SW480 (cell line): ENCODE data around the gene ATP8B1.

Source experiments
- DNase-seq: peaks from one replicate; pipeline ENCODE4 v3.0.0-alpha.2; 2016; ENCODE audit warnings: low spot score

The ATP8B1 gene

DNA sequence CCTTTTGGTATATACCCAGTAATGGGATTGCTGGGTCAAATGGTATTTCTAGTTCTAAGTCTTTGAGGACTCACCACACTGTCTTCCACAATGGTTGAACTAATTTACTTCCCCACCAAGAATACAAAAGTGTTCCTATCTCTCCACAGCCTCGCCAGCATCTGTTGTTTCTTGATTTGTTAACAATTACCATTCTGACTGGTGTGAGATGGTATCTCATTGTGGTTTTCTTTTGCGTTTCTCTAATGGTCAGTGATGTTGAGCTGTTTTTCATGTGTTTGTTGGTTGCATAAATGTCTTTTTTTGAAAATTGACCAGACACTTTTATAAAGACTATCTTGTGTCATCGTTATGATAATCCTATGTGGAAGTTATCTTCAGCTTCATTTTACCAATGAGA is 16.0 kb upstream of the ATP8B1 start:
- DNase-seq, result no peak

DNA sequence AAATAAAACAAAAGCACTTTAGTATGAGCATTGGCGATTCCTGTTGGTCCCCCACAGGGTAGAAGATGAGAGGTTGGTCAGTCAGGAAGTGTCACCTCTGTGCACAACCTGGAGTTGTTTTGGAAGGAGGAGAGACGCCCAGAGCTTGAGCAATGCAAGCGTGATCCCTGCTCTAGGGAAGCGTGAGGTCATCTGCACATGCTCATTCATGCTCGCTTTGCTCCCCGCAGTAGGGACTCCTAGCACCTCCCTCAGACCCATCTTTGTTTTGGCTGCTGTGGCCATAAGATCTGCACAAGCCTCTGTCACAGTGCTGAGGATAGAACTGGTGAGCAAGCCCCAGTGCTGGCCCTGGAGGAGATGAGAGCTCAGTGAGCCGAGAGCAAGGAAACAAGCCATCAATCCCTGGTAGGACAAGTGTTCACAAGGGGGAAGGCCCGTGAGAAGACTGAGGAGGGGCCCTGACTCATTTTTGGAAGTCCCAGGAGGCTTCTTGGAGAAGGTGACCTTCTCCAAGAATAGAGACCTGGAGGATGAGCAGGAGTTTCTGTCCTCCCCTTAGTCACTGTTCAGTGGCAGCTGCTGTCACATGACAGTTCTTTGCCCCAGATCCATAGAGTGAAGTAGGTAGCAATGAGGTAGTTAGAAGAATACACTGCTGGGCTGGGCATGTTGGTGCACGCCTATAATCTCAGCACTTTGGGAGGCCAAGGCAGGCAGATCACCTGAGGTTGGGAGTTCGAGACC is 13.3 kb upstream of the ATP8B1 start:
- DNase-seq, result no peak

DNA sequence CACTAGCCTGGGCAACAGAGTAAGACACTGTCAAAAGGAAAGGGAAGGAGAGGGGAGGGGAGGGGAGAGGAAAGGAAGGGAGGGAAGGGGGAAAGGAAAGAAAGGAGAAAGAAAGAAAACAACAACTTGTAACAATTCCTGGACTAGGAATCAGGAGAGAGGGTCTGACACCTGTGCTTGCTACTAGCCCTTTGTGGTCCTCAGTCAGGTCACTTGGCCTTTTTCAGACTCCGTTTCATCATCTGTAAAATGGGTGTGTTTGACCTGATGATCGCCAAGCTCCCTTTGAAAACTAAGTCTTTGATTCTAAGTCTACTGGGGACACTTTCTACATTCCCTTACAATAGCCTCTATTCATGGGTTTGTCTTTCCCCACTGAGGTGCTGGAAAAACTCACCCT is 11.4 kb upstream of the ATP8B1 start:
- no peak for DNase-seq

DNA sequence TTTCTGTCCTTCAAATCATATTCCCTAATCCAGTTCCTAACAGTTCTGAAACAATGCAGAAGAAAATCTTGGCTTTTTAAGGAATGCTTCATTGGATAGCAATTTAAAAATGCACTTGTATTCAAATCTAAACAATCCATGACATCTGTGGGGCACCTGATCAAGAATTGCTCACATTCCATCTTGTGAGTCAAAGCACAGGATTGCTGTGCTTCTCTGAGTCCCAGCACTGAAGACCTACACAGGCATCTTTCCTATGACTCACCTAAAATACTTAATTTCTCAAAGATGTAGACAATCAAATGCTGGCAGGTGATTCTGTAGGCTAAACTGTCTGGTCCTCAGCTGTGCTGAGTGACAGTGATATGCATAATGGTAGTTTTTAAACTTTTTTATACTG is 10.1 kb upstream of the ATP8B1 start:
- no peak for DNase-seq

GRCh38 chr18:57812126-57812477 is 9.0 kb upstream of the ATP8B1 start:
- no peak for DNase-seq

DNA sequence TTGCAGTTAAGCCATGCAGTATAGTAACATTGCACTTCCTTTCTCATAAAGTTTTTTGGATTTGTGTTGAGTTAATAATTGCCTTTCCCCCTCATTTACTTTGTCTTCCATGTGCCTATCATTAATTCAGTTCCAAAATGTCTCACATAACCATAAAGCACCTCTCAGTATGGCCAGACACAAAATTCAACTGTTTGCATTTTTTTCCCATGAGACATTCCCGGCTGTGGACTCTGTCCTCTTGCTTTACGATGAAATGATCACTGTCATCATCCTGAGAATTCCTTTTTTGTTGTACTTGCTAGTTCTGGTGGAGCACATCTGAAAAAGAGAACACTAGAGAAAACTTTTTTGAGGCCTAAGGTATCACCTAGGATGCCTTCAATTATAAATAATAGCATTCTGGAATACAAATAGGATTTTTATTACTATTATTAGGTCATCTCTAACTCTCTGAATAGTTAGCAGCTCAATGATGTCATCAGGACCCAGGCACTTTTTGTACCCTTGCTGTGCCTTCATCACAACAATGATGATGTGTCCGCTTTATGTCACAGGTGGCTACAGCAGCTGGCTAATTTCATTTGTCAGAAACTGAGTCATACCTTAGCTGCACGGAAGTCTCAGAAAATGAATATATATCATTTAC is 8.5 kb upstream of the ATP8B1 start:
- DNase-seq, result no peak

DNA sequence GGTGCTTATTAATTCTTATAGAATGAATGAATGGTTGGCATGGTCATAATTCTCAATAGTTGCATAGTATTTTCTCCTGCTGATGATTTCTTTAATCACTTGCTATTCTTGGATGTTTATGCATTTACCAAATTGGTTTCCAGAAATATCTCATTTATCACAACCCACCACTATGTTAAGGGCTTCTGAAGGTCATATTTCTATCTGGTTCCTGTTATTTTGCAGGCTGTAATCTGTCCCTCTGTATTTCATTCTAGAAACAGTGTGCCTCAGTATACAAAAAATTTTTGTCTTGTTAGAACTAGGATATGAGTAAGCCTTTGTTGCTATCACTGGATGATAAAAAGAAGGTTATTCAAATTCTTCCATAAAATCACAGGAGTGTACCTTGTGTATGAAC is 6.1 kb upstream of the ATP8B1 start:
- DNase-seq, result no peak

- no peak for DNase-seq
These were observed 4.4 kb upstream of the ATP8B1 start for GRCh38 chr18:57807336-57808117.

DNA sequence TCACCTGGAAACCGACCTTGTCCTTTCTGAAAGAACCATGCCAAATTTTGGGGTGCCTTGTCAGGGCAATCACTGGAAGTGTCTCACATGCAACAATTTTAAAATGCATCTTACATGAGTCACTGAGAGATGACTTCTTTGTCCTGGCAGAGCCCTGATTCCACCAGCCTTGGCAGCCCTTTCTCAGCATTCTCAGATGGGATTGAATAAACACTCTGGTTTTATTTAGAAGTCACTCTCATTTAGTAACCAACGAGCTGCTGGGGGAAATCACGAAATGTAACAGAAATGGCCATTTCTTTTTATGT is 3.8 kb upstream of the ATP8B1 start:
- no peak for DNase-seq

DNA sequence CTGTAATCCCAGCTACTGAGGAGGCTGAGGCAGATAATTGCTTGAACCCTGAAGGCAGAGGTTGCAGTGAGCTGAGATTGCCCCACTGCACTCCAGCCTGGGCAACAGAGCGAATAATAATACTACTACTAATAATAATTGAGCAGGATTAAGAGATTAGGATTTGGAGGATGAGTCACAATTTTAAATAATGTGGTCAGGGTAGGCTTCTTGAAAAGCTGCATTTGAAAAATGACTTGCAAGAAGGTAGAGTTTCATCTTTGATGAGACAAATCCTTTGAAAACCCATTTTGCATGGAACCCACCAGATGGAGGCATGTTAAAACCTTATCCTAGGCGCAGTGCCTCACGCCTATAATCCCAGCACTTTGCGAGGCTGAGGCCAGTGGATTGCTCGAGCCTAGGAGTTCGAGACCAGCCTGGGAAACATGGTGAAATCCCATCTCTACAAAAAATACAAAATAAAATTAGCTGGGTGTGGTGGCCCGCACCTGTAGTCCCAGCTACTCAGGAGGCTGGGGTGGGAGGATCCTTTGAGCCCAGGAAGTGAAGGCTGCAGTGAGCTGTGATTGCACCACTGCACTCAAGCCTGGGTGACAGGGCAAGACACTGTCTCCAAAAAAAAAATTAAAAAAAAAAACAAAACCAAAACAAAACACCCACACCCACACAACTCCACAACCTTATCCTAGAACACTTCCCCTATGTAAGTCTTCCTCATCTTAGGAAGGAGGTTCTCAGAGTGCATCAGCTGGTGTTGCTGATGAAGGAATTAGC is 3.3 kb upstream of the ATP8B1 start:
- no peak for DNase-seq

DNA sequence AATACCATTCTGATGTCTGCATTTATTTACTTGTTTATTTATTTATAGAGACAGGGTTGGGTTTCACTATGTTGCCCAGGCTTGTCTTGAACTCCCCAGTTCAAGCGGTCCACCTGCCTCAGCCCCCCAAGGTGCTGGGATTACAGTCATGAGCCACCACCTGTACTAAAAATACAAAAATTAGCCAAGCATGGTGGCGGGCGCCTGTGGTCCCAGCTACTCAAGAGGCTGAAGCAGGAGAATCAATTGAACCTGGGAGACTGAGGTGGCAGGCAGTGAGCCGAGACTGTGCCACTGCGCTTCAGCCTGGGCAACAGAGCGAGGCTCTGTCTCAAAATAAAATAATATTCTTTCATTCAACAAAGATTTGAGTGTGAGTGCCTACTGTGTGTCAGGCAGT is 2.0 kb upstream of the ATP8B1 start:
- DNase-seq, result no peak

DNA sequence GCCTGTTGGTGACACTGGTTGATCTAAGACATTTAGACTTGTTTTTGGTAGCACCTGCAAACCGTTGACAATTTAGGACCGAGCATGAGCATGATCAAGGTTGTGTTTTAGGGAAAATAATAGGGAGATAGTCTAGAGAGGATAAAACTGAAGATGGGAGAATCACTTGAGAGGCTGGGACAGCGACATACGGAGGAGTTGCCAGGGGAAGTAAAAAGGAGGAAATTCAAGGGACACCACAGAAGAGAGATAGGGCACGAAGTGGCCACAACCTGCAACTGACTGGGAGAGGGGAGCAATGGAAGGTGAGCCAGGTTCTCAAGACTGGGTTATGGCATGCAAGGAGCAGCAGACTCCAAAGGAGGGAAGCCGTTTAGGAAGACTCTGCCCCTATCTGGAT is 1.4 kb upstream of the ATP8B1 start:
- no peak for DNase-seq

DNA sequence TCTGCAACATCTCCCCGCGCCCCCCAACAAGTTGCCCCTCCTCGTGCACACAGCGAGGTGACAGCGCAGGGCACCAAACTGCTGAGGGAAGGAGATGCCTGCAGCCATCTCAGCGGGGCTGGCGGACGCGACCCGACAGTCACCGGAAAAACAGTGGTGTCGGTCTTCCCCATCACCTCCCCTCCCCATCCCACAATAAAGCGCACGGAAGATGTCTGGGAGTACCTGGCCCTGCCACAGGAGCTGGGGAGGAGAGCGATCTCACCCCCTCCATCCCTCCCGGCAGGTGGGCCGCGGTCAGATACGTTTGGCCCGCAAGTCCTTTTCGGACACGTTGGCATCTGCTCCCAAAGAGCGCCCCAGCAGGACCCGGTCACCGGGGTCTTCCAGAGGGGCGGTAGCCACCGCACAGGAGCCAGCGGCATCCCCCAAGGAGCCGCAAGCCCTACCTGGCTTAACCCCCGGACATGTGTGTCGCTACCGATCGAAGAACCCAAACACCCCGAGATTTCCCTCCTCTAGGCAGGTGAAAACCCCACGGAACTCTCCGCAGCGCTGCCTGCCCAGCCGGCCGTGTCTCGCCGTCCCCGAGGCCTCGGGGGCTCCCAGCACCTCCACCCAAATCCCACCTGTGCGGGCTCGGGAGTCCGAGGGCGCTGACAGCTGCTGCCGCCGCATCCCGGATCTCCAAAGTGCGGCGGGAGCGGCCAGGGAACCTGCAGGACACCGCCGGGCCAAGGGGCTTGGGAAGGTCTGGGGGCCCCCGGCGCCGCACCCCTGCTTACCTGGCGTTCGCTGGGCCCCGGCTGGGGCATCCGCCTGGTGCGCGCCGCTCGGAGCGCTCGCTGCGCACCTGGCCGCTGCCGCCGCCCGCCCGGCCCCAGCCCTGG is 657 bp downstream of the ATP8B1 start:
- no peak for DNase-seq

GRCh38 chr18:57801761-57802212 is 1.3 kb downstream of the ATP8B1 start:
- DNase-seq, result no peak

- no peak for DNase-seq
These were observed 1.8 kb downstream of the ATP8B1 start for GRCh38 chr18:57801325-57801724.

GRCh38 chr18:57798713-57799373 is 4.3 kb downstream of the ATP8B1 start:
- no peak for DNase-seq

DNA sequence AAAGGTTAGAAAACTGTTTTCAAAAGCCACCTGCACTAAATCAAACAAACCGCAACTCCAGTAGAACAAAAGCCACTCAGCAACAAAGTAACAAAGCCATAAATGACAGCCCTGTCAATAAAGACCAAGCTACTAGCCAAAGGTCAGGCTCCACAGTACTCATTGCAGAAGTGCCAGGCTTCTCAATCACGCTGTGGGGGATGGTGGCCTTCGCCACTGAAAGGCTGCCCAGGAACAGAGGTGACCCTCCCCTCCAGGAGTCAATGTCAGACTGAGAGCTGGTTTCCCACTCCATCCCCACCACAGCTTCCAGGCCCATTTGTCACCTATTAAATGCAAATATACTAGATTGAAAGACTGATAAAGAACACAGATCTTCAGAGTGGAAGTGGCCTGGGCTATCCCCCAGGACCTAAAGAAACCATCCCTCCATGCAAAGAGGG is 5.9 kb downstream of the ATP8B1 start:
- DNase-seq, result peak; percentile 85

- no peak for DNase-seq
These were observed 8.0 kb downstream of the ATP8B1 start for GRCh38 chr18:57794951-57795728.

- DNase-seq, result no peak
These were observed 9.7 kb downstream of the ATP8B1 start for GRCh38 chr18:57793302-57793986.
